Endothelial cell of hepatic sinusoid (primary cell): ENCODE data around the gene ULBP2.
"Not testable (repeated sequence)": the region's sequence is repeated elsewhere in the genome, so short reads cannot be mapped to it uniquely, and the experiment has no call there.

Experiments
- in situ Hi-C: cut with HindIII; loops from 2 replicates; pipeline ENCODE4 v1.10.0; 2017; ENCODE audit warnings: low sequenced_read_pairs

Gene ULBP2

DNA sequence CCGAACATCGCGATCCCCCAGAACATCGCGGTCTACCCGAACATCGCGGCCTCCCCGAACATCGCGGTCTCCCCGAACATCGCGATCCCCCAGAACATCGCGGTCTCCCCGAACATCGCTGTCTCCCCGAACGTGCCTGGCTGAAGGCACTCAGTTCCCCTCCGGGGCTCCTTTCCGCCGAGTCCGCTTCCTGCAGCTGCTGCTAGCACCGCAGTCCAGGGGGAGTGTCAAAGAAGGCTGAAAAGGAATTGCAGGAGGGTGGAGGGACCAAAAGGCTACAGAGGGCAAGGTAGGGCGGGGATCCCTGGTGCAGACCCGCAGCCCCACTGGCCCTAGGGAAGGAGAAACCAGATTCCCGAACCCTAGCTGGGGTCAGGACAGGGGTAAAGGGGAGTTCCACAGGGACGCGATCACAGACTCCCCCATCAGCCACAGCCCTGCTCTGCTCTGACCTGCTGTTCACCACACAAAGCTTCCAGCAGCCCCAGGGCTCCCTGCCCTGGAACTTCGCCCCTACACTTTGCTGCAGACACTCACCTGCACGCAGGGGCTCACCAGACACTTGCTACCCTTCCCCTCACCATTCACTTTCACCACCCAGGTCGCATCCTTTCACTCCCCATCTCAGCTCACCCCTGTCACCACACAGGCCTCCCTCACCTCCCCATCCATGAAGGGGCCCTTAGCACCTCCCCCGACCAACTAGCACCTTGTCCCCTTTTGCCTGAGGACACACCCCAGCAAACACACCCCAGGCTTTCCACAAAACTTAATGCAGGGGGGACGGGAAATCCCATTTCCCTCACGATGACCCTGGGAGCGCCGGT is 23.6 kb downstream of the ULBP2 start:
- in situ Hi-C loops, result no loop called here

DNA sequence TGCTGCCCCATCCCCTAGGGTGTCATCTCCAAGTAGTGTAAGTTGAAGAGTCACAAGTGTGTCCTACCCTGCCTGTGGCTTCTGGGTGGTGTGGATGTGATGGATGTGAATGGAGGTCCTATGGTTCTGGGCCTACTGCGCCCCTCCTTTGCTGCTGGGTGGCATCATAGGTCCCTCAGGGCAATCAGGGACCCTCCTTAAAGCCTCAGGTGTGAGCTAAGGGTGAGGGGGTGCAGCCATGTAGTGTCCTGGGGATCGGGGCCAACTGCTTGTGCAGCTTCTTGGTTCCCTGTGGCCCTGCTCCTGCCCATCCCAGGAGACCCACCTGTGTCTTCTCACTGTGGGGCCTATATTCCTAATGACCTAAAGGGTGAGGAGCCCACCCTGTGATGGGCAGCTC is 24.5 kb downstream of the ULBP2 start:
- in situ Hi-C loops, result not testable (repeated sequence)

DNA sequence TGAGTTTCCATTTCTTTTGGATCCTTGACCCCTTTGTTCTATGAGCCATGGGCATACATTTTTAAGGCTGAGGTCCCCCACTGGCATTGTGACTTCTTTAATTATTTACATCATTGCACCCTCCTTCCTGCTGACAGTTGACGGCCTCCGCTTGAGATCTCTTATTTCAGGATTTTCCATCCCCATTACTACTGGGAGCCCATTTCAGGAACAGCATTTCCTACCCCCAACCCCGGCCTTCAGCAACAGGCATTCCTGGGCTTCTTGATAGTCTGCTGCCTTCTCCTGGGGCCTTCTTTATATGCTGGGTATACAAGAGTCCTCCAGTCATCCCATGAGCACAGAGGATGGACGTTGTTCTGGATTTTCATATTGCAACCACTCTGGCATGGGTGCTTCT is 25.8 kb downstream of the ULBP2 start:
- in situ Hi-C loops, result no loop called here

DNA sequence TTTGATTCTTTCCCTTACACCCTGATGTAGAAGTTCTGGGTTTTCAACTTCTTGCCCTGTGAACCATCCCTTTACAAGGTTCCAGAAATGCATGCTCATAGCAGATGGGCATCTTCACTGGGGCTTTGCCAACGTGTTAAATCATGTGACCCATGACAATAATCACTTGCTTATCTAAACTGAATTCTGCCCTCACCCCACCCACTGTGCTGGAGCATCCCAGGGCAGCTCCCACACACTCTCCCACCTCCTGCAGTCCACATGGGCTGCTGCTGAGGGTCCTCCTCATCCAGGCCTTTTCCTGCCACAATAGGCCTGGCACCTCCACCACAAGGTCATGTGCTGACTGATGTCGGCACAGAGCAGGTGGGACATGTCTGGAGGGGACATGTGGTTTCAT is 26.2 kb downstream of the ULBP2 start:
- in situ Hi-C loops, result not testable (repeated sequence)

DNA sequence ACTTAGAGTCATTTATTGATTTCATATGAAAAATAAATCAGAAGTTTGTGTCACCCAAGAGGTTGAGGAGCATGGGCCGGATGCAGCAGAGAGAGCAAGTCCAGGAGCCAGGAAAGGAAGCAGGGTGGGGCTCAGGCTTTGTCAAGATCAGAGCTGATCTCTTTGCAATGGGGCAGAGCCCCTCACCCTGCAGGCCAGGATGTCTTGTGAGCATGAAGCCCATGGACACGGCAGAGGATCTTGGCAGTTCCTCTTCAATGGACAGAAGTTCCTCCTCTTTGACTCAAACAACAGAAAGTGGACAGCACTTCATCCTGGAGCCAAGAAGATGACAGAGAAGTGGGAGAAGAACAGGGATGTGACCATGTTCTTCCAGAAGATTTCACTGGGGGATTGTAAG is 27.1 kb downstream of the ULBP2 start:
- in situ Hi-C loops, result not testable (repeated sequence)

DNA sequence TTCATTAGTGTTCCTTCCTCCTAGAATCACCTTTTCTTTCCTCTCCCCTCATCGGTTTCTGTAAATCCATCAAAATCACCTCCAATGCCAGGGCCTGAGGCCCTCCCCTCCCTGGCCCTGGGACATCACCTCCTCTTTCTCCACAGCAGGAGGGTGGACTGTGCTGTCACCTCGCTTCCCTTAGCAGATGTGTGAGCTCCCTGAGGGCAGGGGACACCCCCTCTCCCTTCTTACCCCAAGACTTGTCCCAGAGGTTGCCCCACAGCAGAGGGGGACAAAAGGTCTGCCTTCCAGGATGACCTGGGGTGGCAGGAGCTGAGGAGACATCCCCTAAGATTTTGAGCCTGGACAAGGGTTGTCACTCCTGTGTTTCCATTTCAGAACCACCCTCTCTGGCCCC is 27.8 kb downstream of the ULBP2 start:
- in situ Hi-C loops, result no loop called here

DNA sequence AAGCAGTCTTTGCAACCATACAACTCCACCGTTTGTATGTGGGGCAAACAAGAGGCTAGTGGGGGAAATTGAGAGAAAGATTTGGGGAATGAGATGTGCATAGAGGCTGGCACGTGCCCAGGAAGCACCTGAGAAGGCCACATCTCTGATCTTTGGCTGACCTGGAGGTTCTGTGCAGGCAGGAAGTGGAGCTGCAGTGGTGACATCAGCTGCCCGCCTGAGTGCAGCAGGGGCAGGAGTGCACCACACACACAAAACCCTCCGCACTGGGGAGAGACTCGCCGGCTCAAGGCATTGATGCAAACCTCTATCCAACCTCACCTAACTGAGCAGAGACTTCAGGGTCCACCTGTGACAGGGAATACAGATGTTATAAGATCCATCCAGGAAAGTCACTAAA is 32.6 kb downstream of the ULBP2 start:
- in situ Hi-C loops, result not testable (repeated sequence)

DNA sequence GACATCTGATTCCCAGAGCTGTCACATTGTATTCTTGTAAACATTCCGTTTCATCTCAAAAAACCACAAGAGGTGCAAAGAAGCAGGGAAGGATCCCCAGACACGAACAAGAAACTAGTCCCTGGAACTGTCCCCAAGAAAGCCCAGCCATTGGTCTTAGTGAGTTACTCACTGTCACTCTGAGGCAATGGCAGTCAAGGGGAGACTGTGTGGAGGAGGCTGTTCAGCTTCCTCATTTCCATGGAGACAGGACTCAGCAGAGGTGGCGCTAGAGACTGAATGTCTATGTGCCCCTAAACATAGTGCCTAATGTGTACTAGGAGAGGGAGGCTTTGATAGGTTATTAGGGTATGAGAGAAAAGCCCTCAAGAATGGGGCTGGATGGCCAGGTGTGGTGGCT is 33.0 kb downstream of the ULBP2 start:
- in situ Hi-C loops, result no loop called here

DNA sequence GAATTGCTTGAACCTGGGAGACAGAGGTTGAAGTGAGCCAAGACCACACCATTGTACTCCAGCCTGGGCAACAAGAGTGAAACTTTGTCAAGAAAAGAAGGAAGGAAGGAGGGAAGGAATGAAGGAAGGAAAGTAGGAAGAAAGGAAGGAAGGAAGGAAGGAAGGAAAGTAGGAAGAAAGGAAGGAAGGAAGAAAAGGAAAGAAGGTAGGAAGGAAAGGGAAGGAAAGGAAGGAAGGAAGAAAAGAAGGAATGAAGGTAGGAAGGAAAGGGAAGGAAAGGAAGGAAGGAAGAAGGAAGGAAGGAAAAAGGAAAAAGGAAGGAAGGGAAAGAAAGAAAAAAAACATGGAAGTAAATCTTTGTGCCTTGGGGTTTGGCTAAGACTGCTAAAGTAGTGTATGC is 33.6 kb downstream of the ULBP2 start:
- in situ Hi-C loops, result no loop called here

DNA sequence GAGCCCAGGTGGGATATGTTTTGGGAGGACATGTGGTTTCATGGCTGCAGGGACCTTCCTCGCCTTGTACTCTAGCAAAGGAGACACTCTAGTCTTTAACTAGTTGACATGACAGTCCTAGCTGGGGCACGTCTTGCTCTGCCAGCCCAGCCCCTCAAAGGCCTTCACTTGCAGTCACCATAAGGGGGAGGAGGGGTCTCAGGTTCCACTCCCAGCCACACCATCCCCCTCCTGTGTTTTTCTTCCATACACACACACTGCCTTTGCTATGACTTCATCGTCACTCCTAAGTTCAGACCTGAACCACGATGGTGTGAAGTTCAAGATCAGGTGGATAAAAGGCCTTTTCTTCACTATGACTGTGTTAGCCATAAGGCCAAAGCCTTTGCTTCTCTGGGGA is 35.4 kb downstream of the ULBP2 start:
- in situ Hi-C loops, result no loop called here

DNA sequence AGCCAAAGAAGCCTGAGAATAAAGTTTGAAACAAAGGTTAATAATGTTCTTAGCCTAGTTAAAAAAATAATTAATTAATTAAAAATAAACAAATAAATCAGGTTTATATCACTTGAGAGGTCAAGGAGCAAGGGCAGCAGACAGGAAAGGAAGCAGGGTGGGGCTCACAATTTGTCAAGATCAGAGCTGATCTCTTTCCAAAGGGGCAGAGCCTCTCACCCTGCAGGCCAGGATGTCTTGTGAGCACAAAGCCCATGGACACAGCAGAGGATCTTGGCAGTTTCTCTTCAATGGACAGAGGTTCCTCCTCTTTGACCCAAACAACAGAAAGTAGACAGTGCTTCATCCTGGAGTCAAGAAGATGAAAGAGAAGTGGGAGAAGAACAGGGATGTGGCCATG is 36.8 kb downstream of the ULBP2 start:
- in situ Hi-C loops, result no loop called here

DNA sequence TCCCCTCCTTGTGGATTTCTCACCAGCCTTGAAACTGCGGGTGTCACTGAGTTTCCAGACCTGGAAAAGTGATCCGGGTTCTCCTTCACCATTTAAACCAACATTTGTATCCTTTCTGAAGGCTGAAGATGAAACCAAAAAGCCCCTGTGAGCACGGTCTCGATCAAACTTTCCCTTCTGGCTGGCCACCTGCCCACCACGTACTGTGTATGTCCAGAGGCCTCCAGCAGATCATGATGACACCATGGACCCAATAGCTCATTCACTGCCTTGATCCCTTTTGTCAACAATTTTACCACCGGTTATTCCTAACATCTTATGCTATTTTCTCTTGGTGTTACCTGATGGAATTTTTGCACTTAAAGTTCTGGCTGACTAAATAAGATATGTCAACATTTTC is 37.5 kb downstream of the ULBP2 start:
- in situ Hi-C loops, result no loop called here

DNA sequence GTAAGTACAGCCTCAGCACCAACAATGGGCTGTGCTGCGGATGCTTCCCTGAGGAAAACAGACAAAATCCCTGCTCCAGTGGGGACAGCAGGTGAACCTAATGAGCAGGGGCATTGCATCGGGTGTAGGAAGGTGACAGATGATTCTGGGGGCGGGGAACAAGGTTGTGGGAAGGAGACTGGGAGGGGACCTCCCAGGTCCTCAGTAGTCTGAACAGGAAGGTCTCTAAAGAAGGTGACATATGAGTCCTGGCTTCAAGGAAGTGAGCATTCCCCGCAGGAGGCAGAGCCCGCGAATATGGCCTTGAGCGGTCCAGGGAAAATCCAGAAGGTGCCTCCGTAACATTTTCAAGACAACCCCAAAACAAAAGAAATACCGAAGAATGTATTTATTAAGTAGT is 41.3 kb downstream of the ULBP2 start:
- in situ Hi-C loops, result no loop called here

DNA sequence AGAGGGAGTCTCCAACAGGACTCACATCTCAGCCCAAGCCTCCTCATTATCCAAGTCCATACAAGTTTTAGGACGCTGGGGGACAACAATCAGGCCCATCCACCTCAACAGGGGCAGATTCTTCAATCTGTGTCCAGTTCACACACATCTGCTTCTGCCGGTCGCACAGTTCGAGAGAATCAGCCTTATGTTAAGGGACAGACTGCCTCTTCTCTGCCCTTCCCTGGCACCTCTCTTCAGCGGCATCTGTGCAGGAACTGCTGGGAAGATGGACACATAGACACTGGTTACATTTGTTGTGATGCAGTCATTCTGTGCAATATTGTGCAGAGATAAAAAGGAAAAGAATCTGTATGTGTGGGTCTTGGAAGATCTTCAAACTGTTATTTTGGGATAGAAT is 43.0 kb downstream of the ULBP2 start:
- in situ Hi-C loops, result no loop called here

DNA sequence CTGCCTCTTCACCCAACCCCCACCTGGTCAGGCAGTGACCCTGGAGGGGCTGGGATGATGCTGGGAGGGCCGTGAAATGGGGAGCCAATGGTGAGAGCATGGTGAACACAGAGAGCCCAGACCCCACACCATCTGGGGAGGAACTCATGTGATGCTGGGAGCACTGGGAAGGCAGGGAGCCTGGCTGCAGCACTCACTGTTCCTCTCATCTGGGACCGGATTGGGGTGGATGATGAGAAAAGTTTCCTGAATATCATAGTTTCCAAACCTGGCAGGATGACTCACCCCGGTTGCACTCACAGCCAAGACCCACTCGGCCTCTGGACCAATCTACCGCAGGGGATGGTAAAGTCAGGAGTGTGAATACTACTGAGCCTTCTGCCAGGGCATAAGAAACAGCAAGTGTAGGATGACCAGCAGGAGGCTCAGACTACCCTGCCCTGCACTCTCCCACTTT is 43.7 kb downstream of the ULBP2 start:
- in situ Hi-C loops, result no loop called here

DNA sequence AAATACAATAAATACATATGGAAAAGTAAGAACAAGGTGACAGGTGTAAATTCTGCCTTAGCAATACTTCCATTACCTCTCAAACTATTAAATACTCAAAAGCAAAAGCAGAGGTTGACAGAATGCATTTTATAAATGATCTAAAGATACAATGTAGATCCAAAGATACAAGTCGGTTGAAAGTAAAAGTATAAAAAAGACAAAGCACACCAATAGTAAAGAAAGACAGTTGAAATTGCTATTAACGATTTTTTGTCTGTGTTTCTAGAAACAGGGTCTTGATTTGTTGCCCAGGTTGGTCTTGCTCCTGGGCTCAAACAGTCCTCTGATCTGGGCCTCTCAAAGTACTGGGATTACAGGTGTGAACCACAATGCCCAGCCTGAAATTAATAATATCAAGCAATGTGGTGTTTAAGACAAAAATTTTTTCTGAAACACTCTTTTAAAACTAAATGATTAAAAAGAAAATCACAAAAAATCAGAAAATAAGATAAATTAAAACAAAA is 45.8 kb downstream of the ULBP2 start:
- in situ Hi-C loops, result no loop called here

DNA sequence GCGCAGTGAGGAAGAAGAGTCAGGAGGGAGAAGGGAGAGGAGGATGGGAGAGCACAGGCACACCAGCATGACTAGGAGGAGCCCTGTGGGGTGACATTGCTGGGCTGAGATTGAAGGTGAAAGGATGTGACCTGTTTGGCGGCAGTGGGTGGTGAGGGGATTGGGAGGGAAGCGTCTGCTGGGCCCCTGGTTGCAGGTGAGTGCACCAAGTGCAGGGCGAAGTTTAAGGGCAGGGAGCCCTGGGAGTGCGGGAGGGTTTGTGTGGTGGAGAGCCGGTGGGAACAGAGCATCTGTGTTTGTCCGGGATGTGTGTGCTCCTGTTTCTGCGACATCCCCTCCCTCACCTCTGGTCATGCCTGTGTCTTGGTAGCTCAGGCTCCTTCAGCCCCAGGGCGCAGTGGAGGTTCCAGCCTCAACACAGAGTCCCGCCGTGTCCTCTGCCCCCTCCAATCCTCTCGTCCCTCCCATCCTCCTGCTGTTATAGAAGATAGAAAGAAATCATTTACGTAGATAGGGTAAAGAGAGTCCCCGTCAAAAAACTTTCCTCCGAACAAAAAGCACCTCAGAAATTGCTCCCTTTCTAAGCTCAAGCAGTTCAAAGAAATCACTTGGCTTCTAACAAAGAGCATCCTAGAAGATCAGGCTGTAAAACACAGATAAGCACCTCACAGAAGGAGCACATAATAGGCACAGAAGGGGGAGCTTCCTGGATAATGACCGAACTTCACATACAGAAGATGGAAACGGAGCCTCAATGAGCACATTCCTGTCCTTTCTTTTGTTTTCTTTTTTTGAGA is 46.9 kb downstream of the ULBP2 start:
- in situ Hi-C loops, result no loop called here

DNA sequence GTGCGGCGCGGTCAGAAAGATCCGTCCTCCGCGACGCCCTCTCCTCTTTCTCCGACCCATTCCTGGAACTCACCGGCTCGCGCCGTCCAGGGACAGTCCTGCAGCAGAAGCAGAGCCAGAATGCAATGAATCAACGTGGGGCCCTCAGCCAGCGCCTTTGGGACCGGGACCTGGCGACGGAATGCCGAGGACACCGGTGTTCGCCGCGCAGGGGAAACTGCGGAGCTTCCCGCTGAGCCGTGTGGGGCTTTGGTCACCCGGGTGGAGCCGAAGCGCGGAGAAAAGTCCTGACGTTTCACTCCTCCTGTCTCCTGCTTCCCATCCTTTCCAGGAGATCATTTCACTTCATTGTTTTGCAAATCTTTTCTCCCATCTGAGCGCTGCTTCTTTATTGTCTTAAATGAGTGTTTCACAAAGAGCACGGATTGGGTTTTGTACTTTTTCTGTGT is 48.4 kb downstream of the ULBP2 start:
- in situ Hi-C loops, result no loop called here

DNA sequence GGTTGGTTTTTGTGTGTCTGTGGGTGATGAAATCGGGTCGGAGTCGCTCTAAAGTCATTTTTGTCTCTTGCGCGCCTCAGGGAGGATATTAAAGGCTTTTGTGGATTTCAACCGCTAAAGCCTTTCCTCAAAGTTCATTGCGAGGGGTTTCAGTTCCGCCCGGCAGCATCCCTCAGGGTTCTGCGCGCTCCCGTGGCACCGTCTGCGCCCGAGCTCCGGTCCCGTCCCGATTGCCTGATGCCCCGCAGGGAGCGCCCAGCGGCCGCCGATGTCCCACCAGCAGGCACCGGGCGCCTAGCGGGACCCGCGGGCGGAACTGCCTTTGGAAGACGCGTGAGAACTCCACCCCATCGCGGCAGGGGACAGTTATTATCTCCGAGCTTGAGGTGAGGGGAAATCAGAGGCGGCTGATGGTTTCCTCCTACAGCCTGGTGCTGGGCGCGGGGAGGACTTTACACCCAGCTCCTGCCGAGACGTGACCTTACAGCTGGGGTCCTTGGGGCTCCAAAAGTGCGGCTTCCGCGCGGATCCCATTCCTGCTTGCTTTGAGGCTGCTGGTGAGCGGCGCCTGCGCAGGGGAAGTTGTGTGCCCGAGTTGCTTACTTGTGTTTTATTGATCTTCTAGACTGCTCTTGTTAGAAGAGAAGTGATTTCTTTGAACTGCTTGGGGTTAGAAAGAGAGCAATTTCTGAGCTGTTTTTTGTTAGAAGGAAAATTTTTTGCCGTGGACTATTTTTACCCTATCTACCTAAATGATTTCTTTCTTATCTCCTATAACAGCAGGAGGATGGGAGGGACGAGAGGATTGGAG is 49.1 kb downstream of the ULBP2 start:
- in situ Hi-C loops, result no loop called here

DNA sequence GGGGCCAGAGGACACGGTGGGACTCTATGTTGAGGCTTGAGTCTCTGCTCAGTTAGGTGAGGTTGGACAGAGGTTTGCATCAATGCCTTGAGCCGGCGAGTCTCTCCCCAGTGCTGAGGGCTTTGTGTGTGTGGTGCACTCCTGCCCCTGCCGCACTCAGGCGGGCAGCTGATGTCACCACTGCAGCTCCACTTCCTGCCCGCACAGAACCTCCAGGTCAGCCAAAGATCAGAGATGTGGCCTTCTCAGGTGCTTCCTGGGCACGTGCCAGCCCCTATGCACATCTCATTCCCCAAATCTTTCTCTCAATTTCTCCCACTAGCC is 49.6 kb downstream of the ULBP2 start:
- in situ Hi-C loops, result not testable (repeated sequence)

DNA sequence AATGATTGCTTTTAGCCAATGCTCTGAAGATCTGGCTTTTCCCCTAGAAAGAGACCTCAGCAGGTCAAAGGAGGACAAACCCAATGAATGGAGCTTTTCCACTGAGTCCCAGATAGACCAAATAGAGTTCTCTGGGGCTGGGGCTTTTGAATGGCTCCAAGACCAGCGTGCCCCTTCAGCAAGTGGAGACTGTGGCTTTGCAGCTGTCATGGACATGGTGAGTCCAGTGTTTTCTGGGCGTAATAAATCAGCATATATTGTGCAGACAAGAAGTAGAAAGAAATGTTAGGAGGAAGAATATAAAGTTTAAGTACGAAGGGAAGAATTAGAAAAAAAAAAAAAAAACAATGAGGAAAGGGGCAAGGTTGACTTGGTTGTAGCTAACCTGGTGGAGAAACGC is 50.0 kb downstream of the ULBP2 start:
- in situ Hi-C loops, result no loop called here
